Activated CD4-positive, alpha-beta T cell treated with anti-CD3 and anti-CD28 coated beads for 36 hours (primary cell): ENCODE measurements around the gene TRIM8. TPM values are rescaled to one million over a fixed set of nuclear protein-coding genes. Genes with fewer than 3 reads are reported as not detected.
A peak's percentile ranks its signal among the peaks of the same experiment; 100 is the strongest.

Source experiments
- ATAC-seq: fragments of 200-7000 bp; cut with Tn5 transposase; one replicate; pipeline ENCODE4 v1.10.0; 2021; ENCODE audit warnings: mild to moderate bottlenecking, moderate library complexity
- CTCF ChIA-PET: fragments of 350-600 bp; sonication (Branson Sonifier 250); formaldehyde crosslinking; loops from one replicate; lab custom pipeline; 2021; ENCODE audit warnings: antibody characterized with exemption; lab: Charles Lee
- POLR2A ChIA-PET: fragments of 350-600 bp; sonication (Branson Sonifier 250); formaldehyde crosslinking; loops from one replicate; lab custom pipeline; 2021; ENCODE audit warnings: antibody characterized with exemption, inconsistent platforms; lab: Charles Lee
- DNase-seq: peaks from one replicate; pipeline ENCODE4 v3.0.0-alpha.2; 2020
- H3K27ac Mint-ChIP-seq: one replicate; pipeline ENCODE4 v1.8.0; 2021; ENCODE audit warnings: mixed read lengths
- H3K27me3 Mint-ChIP-seq: one replicate; pipeline ENCODE4 v1.8.0; 2021; ENCODE audit warnings: mixed read lengths
- H3K36me3 Mint-ChIP-seq: one replicate; pipeline ENCODE4 v1.8.0; 2021; ENCODE audit warnings: low read depth, mixed read lengths
- H3K4me1 Mint-ChIP-seq: one replicate; pipeline ENCODE4 v1.8.0; 2021; ENCODE audit warnings: mixed read lengths
- H3K4me3 Mint-ChIP-seq: one replicate; pipeline ENCODE4 v1.8.0; 2021; ENCODE audit warnings: mild to moderate bottlenecking, moderate library complexity, mixed read lengths
- H3K9me3 Mint-ChIP-seq: one replicate; pipeline ENCODE4 v1.8.0; 2021; ENCODE audit warnings: low read depth, mixed read lengths
- intact Hi-C, 2 experiments: fragments of 100-400 bp; cut with DNase I in 1 of 2; cut with micrococcal nuclease in 1 of 2; formaldehyde crosslinking; loops; one replicate each; pipeline versions ENCODE4 v1.14.2 to v1.15.1; 2022 to 2024; cut with DNase I, micrococcal nuclease
- total RNA-seq, 2 experiments: library from RNA; stranded (reverse); gene quantifications; one replicate each; pipeline ENCODE4 v1.2.3, GENCODE V29; 2021

TRIM8 gene
- total RNA-seq, 2 experiments from 2014 or later = 37.8 to 39.1 TPM

GRCh38 chr10:102643336-102644065 is 778 bp upstream of the TRIM8 start:
- peaks cover 33% of the 10 kb centered on the region for H3K4me1 Mint-ChIP-seq
- ChIA-PET POLR2A (interaction anchor here (1.1 kb wide), 1 partner anchor 15 kb away, joined by 3 read pairs; no protein-coding TSS in a partner anchor), CTCF (interaction anchor here (0.6 to 3.7 kb wide), 7 partner anchors 14 to 491 kb away, joined by 3 to 29 read pairs (median 5); partner anchors contain the start of genes ACTR1A, ARL3, NOLC1 and SFXN2)
- no peak for ATAC-seq
- peak; percentile 72 for DNase-seq
- intact Hi-C loops = loop anchor here (1.0 to 10.0 kb wide), 9 partner anchors 249 to 1479 kb away; partner anchors contain the start of genes CNNM2 (in 2 of the 2), BTRC (in 1 of the 2), LDB1 (in 1 of the 2) and NFKB2 (in 1 of the 2)
- H3K27me3 Mint-ChIP-seq = no peaks in the 10 kb centered on the region
- no peaks in the 10 kb centered on the region for H3K9me3 Mint-ChIP-seq
- peak overlapping the region; percentile 84 for H3K4me3 Mint-ChIP-seq
- peak overlapping the region; percentile 90 for H3K27ac Mint-ChIP-seq
- peaks cover 23% of the 10 kb centered on the region for H3K36me3 Mint-ChIP-seq

GRCh38 chr10:102644646-102645387 is 538 bp downstream of the TRIM8 start:
- peaks cover 44% of the 10 kb centered on the region for H3K4me1 Mint-ChIP-seq
- ATAC-seq (peak; percentile 13), DNase-seq (peak; percentile 91)
- H3K4me3 Mint-ChIP-seq = peak overlapping the region; percentile 95
- H3K36me3 Mint-ChIP-seq = peaks cover 26% of the 10 kb centered on the region
- H3K27me3 Mint-ChIP-seq = no peaks in the 10 kb centered on the region
- H3K27ac Mint-ChIP-seq = peak overlapping the region; percentile 99
- H3K9me3 Mint-ChIP-seq = no peaks in the 10 kb centered on the region
- ChIA-PET CTCF (interaction anchor here (1.1 to 3.7 kb wide), 9 partner anchors 13 to 247 kb away, joined by 3 to 29 read pairs (median 5); partner anchors contain the start of genes ACTR1A, ARL3 and SFXN2), POLR2A (interaction anchor here (0.7 to 2.1 kb wide), 3 partner anchors 16 to 69 kb away, joined by 3 to 8 read pairs (median 4); partner anchors contain the start of genes ARL3 and SFXN2)
- intact Hi-C loops = loop anchor here (1.0 to 10.0 kb wide), 10 partner anchors 207 to 1477 kb away; partner anchors contain the start of genes BORCS7 (in 1 of the 2), BTRC (in 1 of the 2), CNNM2 (in 1 of the 2) and LDB1 (in 1 of the 2)

GRCh38 chr10:102645388-102645740 is 1.1 kb downstream of the TRIM8 start:
- CTCF ChIA-PET = interaction anchor here (1.0 to 3.7 kb wide), 7 partner anchors 12 to 248 kb away, joined by 3 to 29 read pairs (median 6); partner anchors contain the start of genes ARL3 and SFXN2
- intact Hi-C loops = loop anchor here (2.0 to 10.0 kb wide), 7 partner anchors 207 to 1291 kb away; partner anchors contain the start of genes BORCS7 (in 1 of the 2), BTRC (in 1 of the 2), LDB1 (in 1 of the 2) and NFKB2 (in 1 of the 2)
- peaks cover 26% of the 10 kb centered on the region for H3K36me3 Mint-ChIP-seq
- peaks cover 48% of the 10 kb centered on the region for H3K4me1 Mint-ChIP-seq
- ATAC-seq (no peak), DNase-seq (peak; percentile 67)
- POLR2A ChIA-PET = interaction anchor here (0.7 to 2.3 kb wide), 4 partner anchors 15 to 69 kb away, joined by 4 to 9 read pairs (median 8); partner anchors contain the start of genes ARL3 and SFXN2
- no peaks in the 10 kb centered on the region for H3K27me3 Mint-ChIP-seq
- H3K9me3 Mint-ChIP-seq = no peaks in the 10 kb centered on the region
- peak overlapping the region; percentile 95 for H3K4me3 Mint-ChIP-seq
- peak overlapping the region; percentile 99 for H3K27ac Mint-ChIP-seq

- ChIA-PET CTCF (interaction anchor here (0.7 to 3.7 kb wide), 12 partner anchors 12 to 813 kb away, joined by 3 to 29 read pairs (median 5); partner anchors contain the start of genes ACTR1A, ARL3 and SFXN2), POLR2A (interaction anchor here (0.7 to 2.3 kb wide), 6 partner anchors 15 to 70 kb away, joined by 4 to 9 read pairs (median 6); partner anchors contain the start of genes ARL3 and SFXN2)
- Mint-ChIP-seq H3K4me1 (peaks cover 54% of the 10 kb centered on the region), H3K36me3 (peaks cover 26% of the 10 kb centered on the region), H3K27me3 (no peaks in the 10 kb centered on the region), H3K9me3 (no peaks in the 10 kb centered on the region), H3K27ac (peak overlapping the region; percentile 99), H3K4me3 (peak overlapping the region; percentile 95)
- intact Hi-C loops = loop anchor here (1.0 to 10.0 kb wide), 11 partner anchors 15 to 1291 kb away; partner anchors contain the start of genes ARL3 (in 2 of the 2), SFXN2 (in 2 of the 2), BORCS7 (in 1 of the 2) and BTRC (in 1 of the 2)
- peak; percentile 47 for ATAC-seq
- DNase-seq = peak; percentile 85
These were observed 1.7 kb downstream of the TRIM8 start for GRCh38 chr10:102645741-102646609.

GRCh38 chr10:102646610-102647442 is 2.5 kb downstream of the TRIM8 start:
- POLR2A ChIA-PET = interaction anchor here (0.8 to 2.3 kb wide), 5 partner anchors 14 to 69 kb away, joined by 4 to 9 read pairs (median 8); partner anchors contain the start of genes ARL3 and SFXN2
- Mint-ChIP-seq H3K27me3 (no peaks in the 10 kb centered on the region), H3K4me3 (peak overlapping the region; percentile 95), H3K9me3 (no peaks in the 10 kb centered on the region), H3K36me3 (peaks cover 28% of the 10 kb centered on the region), H3K27ac (peak overlapping the region; percentile 99), H3K4me1 (peaks cover 57% of the 10 kb centered on the region)
- intact Hi-C loops = loop anchor here (1.0 to 10.0 kb wide), 9 partner anchors 14 to 1292 kb away; partner anchors contain the start of genes ARL3 (in 2 of the 2), SFXN2 (in 2 of the 2), BORCS7 (in 1 of the 2) and BTRC (in 1 of the 2)
- peak; percentile 7 for ATAC-seq
- CTCF ChIA-PET = interaction anchor here (0.7 to 3.7 kb wide), 10 partner anchors 11 to 814 kb away, joined by 4 to 29 read pairs (median 5); partner anchors contain the start of genes ACTR1A, ARL3 and SFXN2
- peak; percentile 80 for DNase-seq

GRCh38 chr10:102647443-102648268 is 3.4 kb downstream of the TRIM8 start:
- Mint-ChIP-seq H3K27ac (peak overlapping the region; percentile 99), H3K36me3 (peaks cover 34% of the 10 kb centered on the region), H3K4me3 (peak overlapping the region; percentile 95), H3K27me3 (no peaks in the 10 kb centered on the region), H3K9me3 (no peaks in the 10 kb centered on the region), H3K4me1 (peaks cover 64% of the 10 kb centered on the region)
- ChIA-PET CTCF (interaction anchor here (0.5 to 1.5 kb wide), 2 partner anchors 17 kb away, joined by 4 read pairs; no protein-coding TSS in a partner anchor), POLR2A (interaction anchor here (2.3 kb wide), 1 partner anchor 13 kb away, joined by 9 read pairs; no protein-coding TSS in a partner anchor)
- intact Hi-C loops = loop anchor here (5.0 to 10.0 kb wide), 5 partner anchors 205 to 1293 kb away; partner anchors contain the start of genes BORCS7 (in 1 of the 2), BTRC (in 1 of the 2), NFKB2 (in 1 of the 2) and STN1 (in 1 of the 2)
- no peak for ATAC-seq
- DNase-seq = no peak

- H3K27ac Mint-ChIP-seq = peak overlapping the region; percentile 82
- H3K4me3 Mint-ChIP-seq = peak overlapping the region; percentile 95
- DNase-seq (no peak), ATAC-seq (no peak)
- peaks cover 71% of the 10 kb centered on the region for H3K4me1 Mint-ChIP-seq
- ChIA-PET CTCF (interaction anchor here (1.5 kb wide), 1 partner anchor 17 kb away, joined by 4 read pairs; no protein-coding TSS in a partner anchor), POLR2A (no interaction called here)
- no peaks in the 10 kb centered on the region for H3K27me3 Mint-ChIP-seq
- no peaks in the 10 kb centered on the region for H3K9me3 Mint-ChIP-seq
- H3K36me3 Mint-ChIP-seq = peaks cover 37% of the 10 kb centered on the region
- intact Hi-C loops = loop anchor here (5.0 to 10.0 kb wide), 5 partner anchors 204 to 1294 kb away; partner anchors contain the start of genes BORCS7 (in 1 of the 2), BTRC (in 1 of the 2), NFKB2 (in 1 of the 2) and STN1 (in 1 of the 2)
These were observed 4.1 kb downstream of the TRIM8 start for GRCh38 chr10:102648269-102648888.
